Thyroid gland (tissue), 4 donors: ENCODE measurements around the gene CCNE1.
"Not testable (repeated sequence)": the region's sequence is repeated elsewhere in the genome, so short reads cannot be mapped to it uniquely, and the experiment has no call there.

Source experiments
- CTCF ChIP-seq, 6 experiments: fragments of 200-600 bp in 3 of 6; fragments of 450-650 bp in 3 of 6; sonication (generic) in 3 of 6; IDR thresholded peaks; one replicate each; pipeline ENCODE4 v1.5.1; 2016 to 2019; ENCODE audit warnings: antibody characterized with exemption in 6 of 6, mild to moderate bottlenecking in 2 of 6, inconsistent platforms in 1 of 6, moderate library complexity in 1 of 6
- POLR2A ChIP-seq, 2 donors: fragments of 450-650 bp; IDR thresholded peaks; one replicate each; pipeline ENCODE4 v1.6.1; 2017; ENCODE audit warnings: antibody characterized with exemption in 2 of 2, mild to moderate bottlenecking in 2 of 2, moderate library complexity in 1 of 2

GRCh38 chr19:29803951-29804350 is 7.8 kb upstream of the CCNE1 start:
- TF ChIP-seq POLR2A, CTCF (IDR thresholded peaks at IDR 0.05): not testable (repeated sequence)
